GM19043 (cell line): ENCODE results near the gene UPF1.

Experiments used
- ATAC-seq: cut with Tn5 transposase; IDR thresholded peaks from one replicate; pipeline ENCODE4 v1.9.1; 2021; ENCODE audit warnings: low read depth; ENCODE audit not compliant: unreplicated experiment

Gene UPF1

GRCh38 chr19:18853755-18854427 lies 22.1 kb downstream of the UPF1 start:
- no peak for ATAC-seq

GRCh38 chr19:18854982-18855381 lies 23.2 kb downstream of the UPF1 start:
- ATAC-seq, result no peak

GRCh38 chr19:18855647-18856384 lies 24.1 kb downstream of the UPF1 start:
- ATAC-seq, result no peak

GRCh38 chr19:18856385-18857126 lies 24.8 kb downstream of the UPF1 start:
- ATAC-seq, result no peak

- ATAC-seq, result no peak
Measured at GRCh38 chr19:18857223-18857622, 25.5 kb downstream of the UPF1 start.

GRCh38 chr19:18858906-18859646 lies 27.3 kb downstream of the UPF1 start:
- no peak for ATAC-seq

GRCh38 chr19:18859676-18860301 lies 28.0 kb downstream of the UPF1 start:
- ATAC-seq, result no peak

GRCh38 chr19:18860302-18860700 lies 28.5 kb downstream of the UPF1 start:
- no peak for ATAC-seq

- no peak for ATAC-seq
Measured at GRCh38 chr19:18860725-18861124, 29.0 kb downstream of the UPF1 start.

- no peak for ATAC-seq
Measured at GRCh38 chr19:18861235-18861634, 29.5 kb downstream of the UPF1 start.

GRCh38 chr19:18861917-18862316 lies 30.2 kb downstream of the UPF1 start:
- no peak for ATAC-seq

- ATAC-seq, result no peak
Measured at GRCh38 chr19:18862976-18863842, 31.4 kb downstream of the UPF1 start.

- no peak for ATAC-seq
Measured at GRCh38 chr19:18863843-18864362, 32.1 kb downstream of the UPF1 start.

GRCh38 chr19:18865106-18865972 lies 33.6 kb downstream of the UPF1 start:
- ATAC-seq, result no peak

GRCh38 chr19:18865973-18866799 lies 34.4 kb downstream of the UPF1 start:
- no peak for ATAC-seq

GRCh38 chr19:18866800-18867123 lies 35.0 kb downstream of the UPF1 start:
- no peak for ATAC-seq

GRCh38 chr19:18867199-18867598 lies 35.4 kb downstream of the UPF1 start:
- no peak for ATAC-seq

- ATAC-seq, result no peak
Measured at GRCh38 chr19:18867751-18868150, 36.0 kb downstream of the UPF1 start.
